Sigmoid colon (tissue), 7 donors: Measurements from ENCODE around the gene GATA5. TPM values are rescaled to one million over a fixed set of nuclear protein-coding genes. Genes with fewer than 3 reads are reported as not detected.
"Not testable (repeated sequence)": the region's sequence is repeated elsewhere in the genome, so short reads cannot be mapped to it uniquely, and the experiment has no call there.

Source experiments
- DNase-seq: peaks from one replicate; pipeline ENCODE4 v3.0.0-alpha.2; 2019
- H3K27ac ChIP-seq, 4 donors: fragments of 200-600 bp; sonication (generic); one replicate each; pipeline ENCODE4 v1.5.1; 2016 to 2019; ENCODE audit warnings: mild to moderate bottlenecking in 1 of 4
- H3K27me3 ChIP-seq, 3 donors: fragments of 200-600 bp; sonication (generic); one replicate each; pipeline ENCODE4 v1.5.1; 2019; ENCODE audit warnings: mild to moderate bottlenecking in 1 of 3
- H3K36me3 ChIP-seq, 4 donors: fragments of 200-600 bp; sonication (generic); one replicate each; pipeline ENCODE4 v1.5.1; 2016 to 2019
- H3K4me1 ChIP-seq, 4 donors: fragments of 200-600 bp; sonication (generic); one replicate each; pipeline ENCODE4 v1.5.1; 2017 to 2019
- H3K4me3 ChIP-seq, 4 donors: fragments of 200-600 bp; sonication (generic); one replicate each; pipeline ENCODE4 v1.5.1; 2017 to 2019; ENCODE audit warnings: mild to moderate bottlenecking in 2 of 4, moderate library complexity in 1 of 4
- H3K9me3 ChIP-seq, 4 donors: fragments of 200-600 bp in 3 of 4; sonication (generic) in 3 of 4; one replicate each; pipeline versions ENCODE4 v1.5.1 to v1.6.1; 2013 to 2019
- EP300 ChIP-seq, 4 donors: sonication (generic); formaldehyde crosslinking; IDR thresholded peaks; one replicate each; pipeline ENCODE4 v1.6.1; 2017; ENCODE audit warnings: antibody characterized with exemption in 4 of 4
- POLR2A ChIP-seq, 2 donors: fragments of 450-650 bp; IDR thresholded peaks; one replicate each; pipeline ENCODE4 v1.6.1; 2016; ENCODE audit warnings: antibody characterized with exemption in 2 of 2, mild to moderate bottlenecking in 2 of 2, moderate library complexity in 2 of 2
- POLR2AphosphoS5 ChIP-seq, 4 donors: sonication (generic); formaldehyde crosslinking; IDR thresholded peaks; one replicate each; pipeline ENCODE4 v1.6.1; 2017; ENCODE audit warnings: antibody characterized with exemption in 4 of 4
- WGBS, 2 donors: extraction: QIAGEN DNeasy Blood & Tissue Kit; methylation state at CpG; one replicate each; pipeline ENCODE4 v1.1.7; 2013; 5-methylcytosine and 5-hydroxymethylcytosine counted together
- intact Hi-C: fragments of 100-400 bp; cut with DNase I; formaldehyde crosslinking; loops from one replicate; pipeline ENCODE4 v1.15.1; 2023
- polyA plus RNA-seq, 3 donors: library from polyadenylated mRNA; stranded (reverse); fragments of 200-250 nt; gene quantifications; one replicate each; pipeline ENCODE4 v1.2.3, GENCODE V29; 2013
- total RNA-seq, 4 donors: library from RNA; depleted of rRNA; stranded (reverse); fragments of >200 nt; gene quantifications; one replicate each; pipeline ENCODE4 v1.1.0, GENCODE V29; 2016
- TF ChIP-seq, protein P1 (sequence below), 4 experiments: fragments of 450-650 bp in 3 of 4; fragments of 200-600 bp in 1 of 4; IDR thresholded peaks; one replicate each; pipeline ENCODE4 v1.5.1; 2016 to 2019; ENCODE audit warnings: antibody characterized with exemption in 4 of 4, mild to moderate bottlenecking in 3 of 4, moderate library complexity in 2 of 4
- donor health status: healthy with polysubstance abuse.
- donor health status: Bipolar disorder and iron deficiency.
- donor health status: healthy.

Gene GATA5
- total and polyA plus RNA-seq, 7 donors, result 0.03 to 0.36 TPM; not detected in 5

DNA sequence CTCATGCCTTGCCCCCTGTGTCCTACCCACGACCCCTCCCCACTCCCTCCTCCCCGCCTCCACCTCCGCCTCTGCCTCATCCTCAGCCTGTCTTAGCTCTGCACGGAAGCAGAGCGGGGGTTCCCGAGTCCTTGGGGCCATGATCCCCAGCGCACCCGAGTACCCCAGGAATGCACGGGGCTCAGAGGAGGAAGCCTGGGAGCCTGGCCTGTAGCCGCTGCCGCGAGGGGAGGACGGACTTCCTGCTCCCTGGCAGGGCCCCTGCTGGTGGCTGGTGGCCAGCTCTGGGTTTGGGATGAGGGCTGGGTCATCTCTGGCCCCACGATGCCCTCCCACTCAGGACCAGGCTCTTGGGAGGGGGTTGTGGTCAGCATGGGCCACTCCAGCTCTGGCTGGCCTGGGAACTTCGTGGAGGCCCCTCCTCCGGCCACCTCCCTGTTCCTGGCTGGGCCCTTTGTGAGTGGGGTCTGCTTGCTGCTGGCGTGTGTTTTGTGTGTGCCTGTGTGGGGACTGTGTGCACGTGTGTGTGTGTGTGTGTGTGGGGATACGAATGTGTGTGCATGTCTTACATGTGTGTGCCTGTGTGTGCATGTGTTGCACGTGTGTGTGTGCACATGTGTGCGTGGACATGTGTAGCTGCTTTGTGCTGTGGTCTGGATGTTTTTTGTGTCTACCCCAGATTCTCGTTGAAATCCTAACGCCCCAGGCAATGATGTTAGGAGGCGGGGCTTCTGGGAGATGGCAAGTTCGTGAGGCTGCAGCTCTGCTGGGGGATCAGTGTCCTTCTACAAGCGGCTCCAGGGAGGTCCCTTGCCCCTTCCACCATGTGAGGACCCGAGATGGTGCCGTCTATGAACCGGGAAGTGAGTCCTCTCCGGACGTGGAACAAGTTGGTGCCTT is 47.1 kb downstream of the GATA5 start:
- no peak for DNase-seq
- Histone ChIP-seq H3K27me3 (peaks cover 0 to 11% (median 6%) of the 10 kb centered on the region in 3 donors), H3K4me3 (no peak overlapping the region), H3K36me3 (no peaks in the 10 kb centered on the region), H3K27ac (no peak overlapping the region), H3K4me1 (peaks cover 0 to 8% (median 7%) of the 10 kb centered on the region in 4 donors), H3K9me3 (no peaks in the 10 kb centered on the region)
- 38 to 52% methylated on average over 31 of the region's 31 CpGs for WGBS, 2 donors
- TF ChIP-seq POLR2A (IDR thresholded peaks at IDR 0.05) (no peak), POLR2AphosphoS5 (IDR thresholded peaks at IDR 0.05) (no peak), EP300 (IDR thresholded peaks at IDR 0.05) (no peak)
- TF ChIP-seq, protein P1, sequence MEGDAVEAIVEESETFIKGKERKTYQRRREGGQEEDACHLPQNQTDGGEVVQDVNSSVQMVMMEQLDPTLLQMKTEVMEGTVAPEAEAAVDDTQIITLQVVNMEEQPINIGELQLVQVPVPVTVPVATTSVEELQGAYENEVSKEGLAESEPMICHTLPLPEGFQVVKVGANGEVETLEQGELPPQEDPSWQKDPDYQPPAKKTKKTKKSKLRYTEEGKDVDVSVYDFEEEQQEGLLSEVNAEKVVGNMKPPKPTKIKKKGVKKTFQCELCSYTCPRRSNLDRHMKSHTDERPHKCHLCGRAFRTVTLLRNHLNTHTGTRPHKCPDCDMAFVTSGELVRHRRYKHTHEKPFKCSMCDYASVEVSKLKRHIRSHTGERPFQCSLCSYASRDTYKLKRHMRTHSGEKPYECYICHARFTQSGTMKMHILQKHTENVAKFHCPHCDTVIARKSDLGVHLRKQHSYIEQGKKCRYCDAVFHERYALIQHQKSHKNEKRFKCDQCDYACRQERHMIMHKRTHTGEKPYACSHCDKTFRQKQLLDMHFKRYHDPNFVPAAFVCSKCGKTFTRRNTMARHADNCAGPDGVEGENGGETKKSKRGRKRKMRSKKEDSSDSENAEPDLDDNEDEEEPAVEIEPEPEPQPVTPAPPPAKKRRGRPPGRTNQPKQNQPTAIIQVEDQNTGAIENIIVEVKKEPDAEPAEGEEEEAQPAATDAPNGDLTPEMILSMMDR (IDR thresholded peaks at IDR 0.05), result no peak
- intact Hi-C loops, result no loop called here

DNA sequence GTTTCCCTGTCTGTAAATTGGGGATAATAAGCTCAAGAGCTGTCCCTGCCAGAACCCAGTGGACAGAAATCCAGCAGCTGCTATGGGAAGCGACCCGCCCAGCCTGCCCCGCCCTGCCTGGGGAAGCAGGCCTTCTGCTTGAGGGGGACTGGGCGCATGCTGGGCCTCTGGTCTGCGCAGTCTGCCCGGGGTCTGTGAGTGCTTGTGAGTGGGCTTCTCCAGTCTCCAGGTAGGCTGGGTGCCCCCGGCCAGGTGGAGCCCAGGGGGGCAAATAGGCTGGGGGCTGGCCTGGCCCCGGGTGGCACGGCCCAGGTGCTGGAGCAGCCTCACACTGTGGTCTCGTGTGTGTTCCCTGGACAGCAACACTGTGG is 47.8 kb downstream of the GATA5 start:
- WGBS, 2 donors, result 24 to 72% methylated on average over 10 of the region's 10 CpGs
- no peak overlapping the region for H3K27ac ChIP-seq
- no peaks in the 10 kb centered on the region for H3K9me3 ChIP-seq
- H3K36me3 ChIP-seq, result no peaks in the 10 kb centered on the region
- H3K27me3 ChIP-seq, result peaks cover 0 to 15% (median 7%) of the 10 kb centered on the region in 3 donors
- H3K4me1 ChIP-seq, result peaks cover 0 to 2% (median under 1%) of the 10 kb centered on the region in 4 donors
- intact Hi-C loops, result no loop called here
- TF ChIP-seq POLR2AphosphoS5 (IDR thresholded peaks at IDR 0.05), result no peak
- TF ChIP-seq EP300 (IDR thresholded peaks at IDR 0.05), result no peak
- no peak for TF ChIP-seq POLR2A (IDR thresholded peaks at IDR 0.05)
- TF ChIP-seq, protein P1 (IDR thresholded peaks at IDR 0.05), result no peak
- no peak overlapping the region for H3K4me3 ChIP-seq
- DNase-seq, result no peak

DNA sequence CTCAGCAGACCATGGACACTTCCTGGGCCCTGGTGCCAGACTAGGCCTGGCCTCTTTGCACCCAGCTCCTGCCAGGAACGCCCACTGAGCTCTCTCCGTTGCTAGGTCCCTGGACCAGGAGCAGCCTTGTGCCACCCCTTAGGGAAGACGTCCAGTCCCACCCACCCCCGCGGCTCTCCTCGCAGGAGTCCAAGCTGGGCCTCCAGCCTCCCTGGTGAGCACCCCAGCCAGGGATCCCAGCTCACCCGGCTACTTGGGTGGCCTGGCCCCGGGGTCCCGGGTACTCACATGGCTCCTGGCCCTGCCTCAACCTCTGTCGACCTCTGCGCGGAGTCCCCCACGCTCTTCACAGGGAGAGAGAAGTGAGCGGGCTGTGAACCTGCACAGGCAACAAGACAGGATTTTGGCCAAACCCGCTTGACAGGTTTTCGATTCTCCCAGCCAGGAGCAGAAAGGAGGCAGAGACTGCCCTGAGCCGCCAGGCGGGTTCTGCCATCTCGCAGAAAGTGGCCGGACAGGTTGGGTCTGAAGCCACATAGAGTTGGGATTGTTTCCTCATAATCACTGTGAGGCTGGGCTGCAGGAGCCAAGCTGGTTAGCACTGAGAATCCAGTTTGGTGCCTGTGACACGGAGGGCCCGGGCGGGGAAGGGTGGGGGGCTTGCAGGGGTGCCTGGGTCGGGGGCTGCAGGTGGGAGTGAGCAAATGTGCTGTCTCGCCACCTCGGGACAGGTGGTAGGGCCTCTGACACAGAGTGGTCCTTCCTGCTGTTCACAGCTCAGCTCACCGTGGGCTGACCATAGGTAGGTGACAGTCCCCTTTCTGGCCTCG is 48.4 kb downstream of the GATA5 start, which contains the start of gene RBBP8NL:
Gene RBBP8NL, minus strand, starts transcription at position 368 of the 830 bp plus-strand sequence. CDS start 7,892 bp downstream, outside the sequence.
- 19 to 63% methylated on average over 28 of the region's 28 CpGs for WGBS, 2 donors
- no peak for TF ChIP-seq POLR2AphosphoS5 (IDR thresholded peaks at IDR 0.05)
- TF ChIP-seq, protein P1 (IDR thresholded peaks at IDR 0.05), result no peak
- TF ChIP-seq POLR2A (IDR thresholded peaks at IDR 0.05), result no peak
- no peak for TF ChIP-seq EP300 (IDR thresholded peaks at IDR 0.05)
- Histone ChIP-seq H3K36me3 (no peaks in the 10 kb centered on the region), H3K27me3 (peaks cover 0 to 15% (median 7%) of the 10 kb centered on the region in 3 donors), H3K9me3 (no peaks in the 10 kb centered on the region), H3K4me1 (no peaks in the 10 kb centered on the region), H3K4me3 (no peak within 1 kb of the TSS), H3K27ac (no peak within 1 kb of the TSS)
- intact Hi-C loops, result no loop called here
- no peak for DNase-seq

DNA sequence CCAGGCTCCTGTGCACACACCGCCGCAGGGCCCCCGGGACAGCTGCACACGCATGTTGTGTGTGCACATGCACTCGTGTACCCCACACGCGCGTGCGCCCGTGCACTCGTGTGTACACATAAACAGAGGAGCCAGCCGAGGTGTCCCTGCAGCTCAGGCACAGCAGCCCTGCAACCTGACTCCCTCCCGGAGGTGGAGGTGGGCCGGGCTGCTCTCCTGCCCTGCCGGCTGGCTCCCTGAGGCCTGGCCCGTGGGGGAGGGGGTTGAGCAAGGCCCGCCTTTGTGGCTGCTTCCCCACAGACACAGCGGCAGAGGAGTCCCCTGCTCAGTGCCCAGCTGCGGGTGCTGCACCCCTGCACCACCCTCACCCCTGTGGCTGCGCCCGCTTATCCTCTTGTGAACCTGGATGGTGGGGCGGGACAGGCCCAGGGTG is 49.1 kb downstream of the GATA5 start:
- Histone ChIP-seq H3K4me1 (no peaks in the 10 kb centered on the region), H3K9me3 (no peaks in the 10 kb centered on the region), H3K4me3 (no peak overlapping the region), H3K36me3 (no peaks in the 10 kb centered on the region), H3K27me3 (peaks cover 0 to 15% (median 7%) of the 10 kb centered on the region in 3 donors), H3K27ac (no peak overlapping the region)
- TF ChIP-seq, protein P1 (IDR thresholded peaks at IDR 0.05), result no peak
- TF ChIP-seq POLR2A (IDR thresholded peaks at IDR 0.05) (no peak), EP300 (IDR thresholded peaks at IDR 0.05) (no peak), POLR2AphosphoS5 (IDR thresholded peaks at IDR 0.05) (no peak)
- DNase-seq, result no peak
- 17 to 51% methylated on average over 22 of the region's 22 CpGs for WGBS, 2 donors
- intact Hi-C loops, result no loop called here

DNA sequence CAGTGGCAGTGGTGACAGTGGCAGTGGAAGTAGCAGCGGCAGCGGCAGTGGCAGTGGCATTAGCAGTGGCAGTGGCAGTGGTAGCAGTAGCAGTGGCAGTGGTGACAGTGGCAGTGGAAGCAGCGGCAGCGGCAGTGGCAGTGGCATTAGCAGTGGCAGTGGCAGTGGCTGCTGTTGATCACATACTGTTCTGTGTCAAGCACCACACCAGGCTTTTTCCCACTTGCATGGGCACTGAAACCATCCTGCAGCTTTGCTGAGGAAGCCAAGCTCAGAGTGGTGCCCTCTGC is 49.8 kb downstream of the GATA5 start:
- H3K4me3 ChIP-seq, H3K9me3 ChIP-seq, H3K36me3 ChIP-seq, H3K4me1 ChIP-seq, DNase-seq, H3K27ac ChIP-seq, intact Hi-C loops: not testable (repeated sequence)
- WGBS, 2 donors, result 96 to 98% methylated on average over 4 of the region's 4 CpGs
- peaks cover 0 to 15% (median 7%) of the 10 kb centered on the region in 3 donors for H3K27me3 ChIP-seq
